ENCODE results near the gene CRTAC1. TPM values are rescaled to one million over a fixed set of nuclear protein-coding genes. Genes with fewer than 3 reads are reported as not detected.
"Not testable (repeated sequence)": the region's sequence is repeated elsewhere in the genome, so short reads cannot be mapped to it uniquely, and the experiment has no call there.

Gene CRTAC1
- polyA plus RNA-seq, 3 donors, result not detected

DNA sequence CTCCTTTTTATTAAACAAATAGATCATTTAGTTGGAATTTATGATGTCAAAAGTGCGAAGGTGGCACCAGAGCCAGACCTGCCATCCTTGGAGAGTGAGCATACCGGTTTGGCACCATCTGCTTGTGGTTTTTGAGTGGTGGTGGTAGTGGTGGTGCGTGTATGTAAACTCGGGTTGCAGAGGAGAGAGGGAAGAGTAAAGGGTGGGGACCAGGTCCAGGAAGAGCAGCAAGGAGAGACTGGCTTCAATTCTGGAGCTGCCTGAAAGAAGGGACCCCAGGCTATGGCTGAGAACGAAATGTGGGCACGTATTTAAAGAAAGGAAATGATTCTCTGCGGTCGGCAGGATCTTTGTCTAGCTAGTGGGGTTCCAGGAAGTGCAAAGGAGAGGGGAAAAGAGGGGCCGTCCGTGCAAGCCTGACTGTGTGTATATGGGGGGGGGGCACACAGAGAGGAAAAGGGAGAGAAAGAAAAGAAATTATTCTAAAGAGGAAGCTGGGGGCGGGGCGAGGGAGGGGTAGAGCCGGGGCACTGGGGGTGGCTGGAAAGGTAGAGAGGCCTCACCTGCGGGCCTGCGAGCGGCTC is 181.2 kb downstream of the CRTAC1 start:
- H3K36me3 Mint-ChIP-seq, result peaks cover 0 to 1% of the 10 kb centered on the region in 2 donors
- H3K9me3 ChIP-seq (replicated peaks in 1 of 2; ENCODE audit: control insufficient read depth in 1 of 2, insufficient read depth in 1 of 2, low read length in 2 of 2), result peaks cover 0 to 12% of the 10 kb centered on the region in 2 donors
- peaks cover 34 to 66% of the 10 kb centered on the region in 2 donors for H3K27me3 ChIP-seq (ENCODE audit: control insufficient read depth in 2 of 2, insufficient read depth in 2 of 2, low read length in 2 of 2)
- H3K27me3 Mint-ChIP-seq (ENCODE audit: low read depth in 3 of 3), result peaks cover 44 to 68% (median 56%) of the 10 kb centered on the region in 3 donors
- intact Hi-C loops (cut with micrococcal nuclease), result no loop called here
- peak overlapping the region; percentile 43 to 74 (median 49) for H3K4me3 ChIP-seq (replicated peaks in 1 of 3; ENCODE audit: low read depth in 2 of 3, low read length in 3 of 3)
- peak overlapping the region; percentile 72 for H2AFZ ChIP-seq (ENCODE audit: insufficient read depth, low read depth, low read length, poor library complexity, severe bottlenecking)
- peaks cover 4 to 6% of the 10 kb centered on the region in 2 donors for H3K4me1 ChIP-seq (ENCODE audit: control insufficient read depth in 1 of 2, insufficient read depth in 2 of 2, low read length in 2 of 2)
- no peaks in the 10 kb centered on the region for H3K79me2 ChIP-seq (ENCODE audit: insufficient read depth, low read length)
- H3K4me1 Mint-ChIP-seq, result peaks cover 9% of the 10 kb centered on the region
- no peaks in the 10 kb centered on the region for H3K36me3 ChIP-seq (replicated peaks in 1 of 2; ENCODE audit: control insufficient read depth in 1 of 2, insufficient read depth in 2 of 2, low read length in 2 of 2)
- no peak overlapping the region for H3K27ac ChIP-seq (ENCODE audit: low read depth in 1 of 2, low read length in 2 of 2)
- TF ChIP-seq CTCF (IDR thresholded peaks at IDR 0.05), result no peak
- no peak overlapping the region for H3K27ac Mint-ChIP-seq
- WGBS (ENCODE audit: insufficient coverage), result 5% methylated on average over 13 of the region's 16 CpGs
- peak overlapping the region; percentile 86 for H3K4me2 ChIP-seq (replicated peaks; ENCODE audit: extremely low read depth, low read length, poor library complexity, severe bottlenecking)
- no peak for DNase-seq
- H4K20me1 ChIP-seq (ENCODE audit: insufficient read depth, low read length), result no peaks in the 10 kb centered on the region
- H3K9me3 Mint-ChIP-seq, result peaks cover 0 to 17% (median 1%) of the 10 kb centered on the region in 7 donors
- H3K9ac ChIP-seq (ENCODE audit: insufficient read depth, low read length, poor library complexity, severe bottlenecking), result peak overlapping the region; percentile 32
- H3K4me3 Mint-ChIP-seq, result peak overlapping the region; percentile 78 to 88

- TF ChIP-seq CTCF (IDR thresholded peaks at IDR 0.05), result no peak
- no peak overlapping the region for H3K9ac ChIP-seq (ENCODE audit: insufficient read depth, low read length, poor library complexity, severe bottlenecking)
- peaks cover 0 to 1% of the 10 kb centered on the region in 2 donors for H3K36me3 Mint-ChIP-seq
- H3K79me2 ChIP-seq (ENCODE audit: insufficient read depth, low read length), result no peaks in the 10 kb centered on the region
- peaks cover 28 to 41% of the 10 kb centered on the region in 2 donors for H3K27me3 ChIP-seq (ENCODE audit: control insufficient read depth in 2 of 2, insufficient read depth in 2 of 2, low read length in 2 of 2)
- peaks cover 6 to 9% of the 10 kb centered on the region in 2 donors for H3K4me1 ChIP-seq (ENCODE audit: control insufficient read depth in 1 of 2, insufficient read depth in 2 of 2, low read length in 2 of 2)
- no peak overlapping the region for H3K27ac ChIP-seq (ENCODE audit: low read depth in 1 of 2, low read length in 2 of 2)
- H3K9me3 ChIP-seq (replicated peaks in 1 of 2; ENCODE audit: control insufficient read depth in 1 of 2, insufficient read depth in 1 of 2, low read length in 2 of 2), result peaks cover 0 to 3% of the 10 kb centered on the region in 2 donors
- no peak overlapping the region for H2AFZ ChIP-seq (ENCODE audit: insufficient read depth, low read depth, low read length, poor library complexity, severe bottlenecking)
- intact Hi-C loops (cut with micrococcal nuclease), result no loop called here
- H3K4me2 ChIP-seq (replicated peaks; ENCODE audit: extremely low read depth, low read length, poor library complexity, severe bottlenecking), result no peak overlapping the region
- 91% methylated on average over 3 of the region's 3 CpGs for WGBS (ENCODE audit: insufficient coverage)
- no peak for DNase-seq
- no peak overlapping the region for H3K4me3 Mint-ChIP-seq
- H4K20me1 ChIP-seq (ENCODE audit: insufficient read depth, low read length), result no peaks in the 10 kb centered on the region
- no peak overlapping the region for H3K27ac Mint-ChIP-seq
- H3K4me1 Mint-ChIP-seq, result peaks cover 16% of the 10 kb centered on the region
- peaks cover 0 to 20% (median 4%) of the 10 kb centered on the region in 7 donors for H3K9me3 Mint-ChIP-seq
- no peaks in the 10 kb centered on the region for H3K36me3 ChIP-seq (replicated peaks in 1 of 2; ENCODE audit: control insufficient read depth in 1 of 2, insufficient read depth in 2 of 2, low read length in 2 of 2)
- H3K27me3 Mint-ChIP-seq (ENCODE audit: low read depth in 3 of 3), result peaks cover 31 to 52% (median 39%) of the 10 kb centered on the region in 3 donors
- no peak overlapping the region for H3K4me3 ChIP-seq (replicated peaks in 1 of 3; ENCODE audit: low read depth in 2 of 3, low read length in 3 of 3)
These were observed 185.7 kb downstream of the CRTAC1 start for GRCh38 chr10:97844678-97845077.

DNA sequence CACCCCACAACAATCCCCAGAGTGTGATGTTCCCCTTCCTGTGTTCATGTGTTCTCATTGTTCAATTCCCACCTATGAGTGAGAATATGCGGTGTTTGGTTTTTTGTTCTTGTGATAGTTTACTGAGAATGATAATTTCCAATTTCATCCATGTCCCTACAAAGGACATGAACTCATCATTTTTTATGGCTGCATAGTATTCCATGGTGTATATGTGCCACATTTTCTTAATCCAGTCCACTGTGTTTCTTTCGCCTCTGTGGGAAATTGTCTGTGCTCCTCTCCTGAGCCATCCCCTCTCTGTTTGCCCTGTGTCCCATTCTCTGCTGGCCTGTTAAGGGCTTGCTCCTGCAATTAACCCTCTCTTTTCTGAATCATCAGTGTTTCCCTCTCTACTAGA is 186.4 kb downstream of the CRTAC1 start:
- H3K4me1 ChIP-seq (ENCODE audit: control insufficient read depth in 1 of 2, insufficient read depth in 2 of 2, low read length in 2 of 2); DNase-seq; H3K27ac ChIP-seq (ENCODE audit: low read depth in 1 of 2, low read length in 2 of 2); H4K20me1 ChIP-seq (ENCODE audit: insufficient read depth, low read length); H3K79me2 ChIP-seq (ENCODE audit: insufficient read depth, low read length); H2AFZ ChIP-seq (ENCODE audit: insufficient read depth, low read depth, low read length, poor library complexity, severe bottlenecking); intact Hi-C loops (cut with micrococcal nuclease); H3K9ac ChIP-seq (ENCODE audit: insufficient read depth, low read length, poor library complexity, severe bottlenecking); H3K27ac Mint-ChIP-seq; H3K36me3 ChIP-seq (replicated peaks in 1 of 2; ENCODE audit: control insufficient read depth in 1 of 2, insufficient read depth in 2 of 2, low read length in 2 of 2); H3K36me3 Mint-ChIP-seq; H3K9me3 ChIP-seq (replicated peaks in 1 of 2; ENCODE audit: control insufficient read depth in 1 of 2, insufficient read depth in 1 of 2, low read length in 2 of 2); H3K4me2 ChIP-seq (replicated peaks; ENCODE audit: extremely low read depth, low read length, poor library complexity, severe bottlenecking); H3K4me3 ChIP-seq (replicated peaks in 1 of 3; ENCODE audit: low read depth in 2 of 3, low read length in 3 of 3): not testable (repeated sequence)
- H3K27me3 ChIP-seq (ENCODE audit: control insufficient read depth in 2 of 2, insufficient read depth in 2 of 2, low read length in 2 of 2), result peaks cover 24 to 36% of the 10 kb centered on the region in 2 donors
- peaks cover 12% of the 10 kb centered on the region for H3K4me1 Mint-ChIP-seq
- peaks cover 27 to 53% (median 35%) of the 10 kb centered on the region in 3 donors for H3K27me3 Mint-ChIP-seq (ENCODE audit: low read depth in 3 of 3)
- 100% methylated on average over 1 of the region's 2 CpGs for WGBS (ENCODE audit: insufficient coverage)
- peak overlapping the region in 1 of 2 donors; percentile 68 for H3K4me3 Mint-ChIP-seq
- peaks cover 0 to 14% (median 3%) of the 10 kb centered on the region in 7 donors for H3K9me3 Mint-ChIP-seq
